Natural killer cell (primary cell): ENCODE data around the gene SPRR5. TPM values are rescaled to one million over a fixed set of nuclear protein-coding genes. Genes with fewer than 3 reads are reported as not detected.

Experiments used
- ATAC-seq, 3 donors: fragments of 150-1000 bp in 2 of 3; fragments of 200-7000 bp in 1 of 3; cut with Tn5 transposase; 1 replicate in 1 of 3; 2 replicates in 2 of 3; pipeline ENCODE4 v1.10.0; 2021; ENCODE audit warnings: mild to moderate bottlenecking in 2 of 3, moderate library complexity in 2 of 3
- DNase-seq, 2 donors: peaks; one replicate each; pipeline versions ENCODE4 v3.0.0 to v3.0.0-alpha.2; 2013 to 2021; ENCODE audit warnings: mixed read lengths in 1 of 2
- H3K27ac ChIP-seq: one replicate; pipeline ENCODE4 v1.5.1; 2013; ENCODE audit warnings: mild to moderate bottlenecking, low read length
- H3K27me3 ChIP-seq: one replicate; pipeline ENCODE4 v1.6.1; 2013; ENCODE audit warnings: low read length; ENCODE audit not compliant: control insufficient read depth, insufficient read depth
- H3K36me3 ChIP-seq: one replicate; pipeline ENCODE4 v1.6.1; 2013; ENCODE audit warnings: low read length; ENCODE audit not compliant: control insufficient read depth, insufficient read depth
- H3K4me1 ChIP-seq: one replicate; pipeline ENCODE4 v1.6.1; 2013; ENCODE audit warnings: low read length; ENCODE audit not compliant: control insufficient read depth, insufficient read depth
- H3K4me3 ChIP-seq: one replicate; pipeline ENCODE4 v1.5.1; 2013; ENCODE audit warnings: low read length
- H3K9me3 ChIP-seq: one replicate; pipeline ENCODE4 v1.6.1; 2013; ENCODE audit warnings: low read length; ENCODE audit not compliant: control insufficient read depth, insufficient read depth
- H3K27ac Mint-ChIP-seq, 2 donors: one replicate each; pipeline ENCODE4 v1.8.0; 2022; ENCODE audit warnings: mild to moderate bottlenecking in 2 of 2, mixed read lengths in 2 of 2, moderate library complexity in 1 of 2
- H3K27me3 Mint-ChIP-seq, 2 donors: one replicate each; pipeline ENCODE4 v1.8.0; 2022; ENCODE audit warnings: low read depth in 2 of 2, mixed read lengths in 2 of 2
- H3K36me3 Mint-ChIP-seq: one replicate; pipeline ENCODE4 v1.8.0; 2022; ENCODE audit warnings: mixed read lengths
- H3K4me1 Mint-ChIP-seq, 2 donors: one replicate each; pipeline ENCODE4 v1.8.0; 2022; ENCODE audit warnings: mixed read lengths in 2 of 2
- H3K4me3 Mint-ChIP-seq: one replicate; pipeline ENCODE4 v1.8.0; 2022; ENCODE audit warnings: mild to moderate bottlenecking, moderate library complexity, mixed read lengths
- H3K9me3 Mint-ChIP-seq, 2 donors: one replicate each; pipeline ENCODE4 v1.8.0; 2022; ENCODE audit warnings: mixed read lengths in 2 of 2
- WGBS: methylation state at CpG from one replicate; pipeline ENCODE4 v1.1.7; 2013; ENCODE audit warnings: missing lambda C conversion rate; ENCODE audit not compliant: insufficient coverage; 5-methylcytosine and 5-hydroxymethylcytosine counted together
- intact Hi-C: fragments of 100-400 bp; cut with micrococcal nuclease; formaldehyde crosslinking; loops from one replicate; pipeline ENCODE4 v1.14.2; 2022
- total RNA-seq, 4 donors: library from RNA; stranded (reverse); fragments of 120-200 nt in 1 of 4; gene quantifications; one replicate each; pipeline versions ENCODE4 v1.2.3 to v1.2.4, GENCODE V29; 2013 to 2022
- TF ChIP-seq, protein P1 (sequence below): fragments of 200-600 bp; IDR thresholded peaks from one replicate; pipeline ENCODE4 v1.8.0; 2022; ENCODE audit warnings: antibody characterized with exemption

SPRR5 gene
- total RNA-seq, 3 donors from 2014 or later (not counting 1 experiment from before 2014, with no cell fraction given) = not detected

DNA sequence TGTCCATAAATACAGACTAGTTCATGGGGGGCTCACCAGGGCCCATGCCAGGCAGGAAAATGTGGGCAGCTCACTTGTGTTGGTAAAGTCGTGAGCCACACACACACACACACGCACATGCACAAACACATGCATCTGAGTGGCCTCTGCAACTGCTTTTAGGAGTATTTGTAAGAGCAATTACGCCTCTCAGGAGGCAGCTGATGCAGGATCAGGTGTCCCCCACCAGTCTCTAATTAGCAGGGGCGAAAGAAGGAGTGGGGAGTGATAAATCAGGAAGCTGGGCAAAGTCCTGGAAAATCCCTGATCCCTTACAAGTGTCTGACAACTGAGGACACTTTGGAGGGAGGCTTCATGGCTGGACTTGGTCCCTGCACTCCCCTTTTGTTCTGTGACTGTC, 44.4 kb upstream of the SPRR5 start:
- intact Hi-C loops = no loop called here
- no peak overlapping the region for H3K4me3 Mint-ChIP-seq
- Histone ChIP-seq H3K36me3 (no peaks in the 10 kb centered on the region), H3K27me3 (no peaks in the 10 kb centered on the region), H3K27ac (no peak overlapping the region), H3K4me1 (peaks cover 5% of the 10 kb centered on the region), H3K4me3 (no peak overlapping the region), H3K9me3 (no peaks in the 10 kb centered on the region)
- no peak overlapping the region for H3K27ac Mint-ChIP-seq
- WGBS = 83% methylated on average over 2 of the region's 4 CpGs
- no peaks in the 10 kb centered on the region for H3K36me3 Mint-ChIP-seq
- no peaks in the 10 kb centered on the region for H3K9me3 Mint-ChIP-seq
- no peak for DNase-seq
- peaks cover 14 to 20% of the 10 kb centered on the region in 2 donors for H3K27me3 Mint-ChIP-seq
- TF ChIP-seq, protein P1, sequence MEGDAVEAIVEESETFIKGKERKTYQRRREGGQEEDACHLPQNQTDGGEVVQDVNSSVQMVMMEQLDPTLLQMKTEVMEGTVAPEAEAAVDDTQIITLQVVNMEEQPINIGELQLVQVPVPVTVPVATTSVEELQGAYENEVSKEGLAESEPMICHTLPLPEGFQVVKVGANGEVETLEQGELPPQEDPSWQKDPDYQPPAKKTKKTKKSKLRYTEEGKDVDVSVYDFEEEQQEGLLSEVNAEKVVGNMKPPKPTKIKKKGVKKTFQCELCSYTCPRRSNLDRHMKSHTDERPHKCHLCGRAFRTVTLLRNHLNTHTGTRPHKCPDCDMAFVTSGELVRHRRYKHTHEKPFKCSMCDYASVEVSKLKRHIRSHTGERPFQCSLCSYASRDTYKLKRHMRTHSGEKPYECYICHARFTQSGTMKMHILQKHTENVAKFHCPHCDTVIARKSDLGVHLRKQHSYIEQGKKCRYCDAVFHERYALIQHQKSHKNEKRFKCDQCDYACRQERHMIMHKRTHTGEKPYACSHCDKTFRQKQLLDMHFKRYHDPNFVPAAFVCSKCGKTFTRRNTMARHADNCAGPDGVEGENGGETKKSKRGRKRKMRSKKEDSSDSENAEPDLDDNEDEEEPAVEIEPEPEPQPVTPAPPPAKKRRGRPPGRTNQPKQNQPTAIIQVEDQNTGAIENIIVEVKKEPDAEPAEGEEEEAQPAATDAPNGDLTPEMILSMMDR = no peak
- peaks cover 7 to 11% of the 10 kb centered on the region in 2 donors for H3K4me1 Mint-ChIP-seq
- ATAC-seq = no peak

GRCh38 chr1:152904688-152905440, 42.1 kb upstream of the SPRR5 start:
- Mint-ChIP-seq H3K4me1 (peaks cover 7 to 14% of the 10 kb centered on the region in 2 donors), H3K27ac (no peak overlapping the region), H3K4me3 (no peak overlapping the region), H3K36me3 (no peaks in the 10 kb centered on the region), H3K9me3 (peaks cover 0 to under 1% of the 10 kb centered on the region in 2 donors), H3K27me3 (peaks cover 16 to 26% of the 10 kb centered on the region in 2 donors)
- TF ChIP-seq, protein P1 = no peak
- no peaks in the 10 kb centered on the region for H3K27me3 ChIP-seq
- no peak overlapping the region for H3K27ac ChIP-seq
- no peak overlapping the region for H3K4me3 ChIP-seq
- ATAC-seq (no peak), DNase-seq (no peak)
- H3K4me1 ChIP-seq = peaks cover 8% of the 10 kb centered on the region
- no peaks in the 10 kb centered on the region for H3K9me3 ChIP-seq
- no peaks in the 10 kb centered on the region for H3K36me3 ChIP-seq
- intact Hi-C loops = no loop called here
- 79% methylated on average over 6 of the region's 7 CpGs for WGBS

- Mint-ChIP-seq H3K27ac (peak overlapping the region; percentile 52 to 67), H3K9me3 (peaks cover 0 to 3% of the 10 kb centered on the region in 2 donors), H3K36me3 (no peaks in the 10 kb centered on the region), H3K4me1 (peaks cover 7 to 23% of the 10 kb centered on the region in 2 donors), H3K4me3 (peak overlapping the region; percentile 47), H3K27me3 (peaks cover 15 to 29% of the 10 kb centered on the region in 2 donors)
- Histone ChIP-seq H3K9me3 (peaks cover 3% of the 10 kb centered on the region), H3K27me3 (no peaks in the 10 kb centered on the region), H3K4me3 (no peak overlapping the region), H3K27ac (no peak overlapping the region), H3K4me1 (peaks cover 16% of the 10 kb centered on the region), H3K36me3 (no peaks in the 10 kb centered on the region)
- TF ChIP-seq, protein P1 = no peak
- intact Hi-C loops = no loop called here
- DNase-seq (peak in 1 of 2 donors; percentile 7), ATAC-seq (peak; percentile 55 to 77 (median 63))
- WGBS = 70% methylated on average over 5 of the region's 5 CpGs
Measured at GRCh38 chr1:152906023-152906565, 40.9 kb upstream of the SPRR5 start.
